ENCODE data around the gene PRKAA1.
"Not testable (repeated sequence)": the region's sequence is repeated elsewhere in the genome, so short reads cannot be mapped to it uniquely, and the experiment has no call there.

- TF ChIP-seq CTCF (IDR thresholded peaks at IDR 0.05; ENCODE audit: insufficient read depth, low read length, poor library complexity, severe bottlenecking); EZH2phosphoT487 (conservative IDR thresholded peaks at IDR 0.05; ENCODE audit: low read length): not testable (repeated sequence)
These were observed 5.5 kb downstream of the PRKAA1 start for GRCh38 chr5:40792691-40793090.

Measured in SU-DHL-6 (cell line).